Brain microvascular endothelial cell (primary cell): ENCODE data around the gene CD164L2.

Experiments
- DNase-seq: peaks from one replicate; pipeline ENCODE4 v3.0.0-alpha.2; 2020
- H3K27ac ChIP-seq: fragments of 250-450 bp; sonication (Bioruptor Pico); 2 replicates; pipeline ENCODE4 v1.5.1; 2020; ENCODE audit warnings: mild to moderate bottlenecking, moderate library complexity
- H3K27me3 ChIP-seq: fragments of 250-450 bp; sonication (Bioruptor Pico); replicated peaks from 2 replicates; pipeline ENCODE4 v1.5.1; 2020; ENCODE audit warnings: mild to moderate bottlenecking
- H3K36me3 ChIP-seq: fragments of 250-450 bp; sonication (Bioruptor Pico); replicated peaks from 2 replicates; pipeline ENCODE4 v1.5.1; 2020; ENCODE audit warnings: mild to moderate bottlenecking
- H3K4me3 ChIP-seq: 2 replicates; pipeline ENCODE4 v1.5.1; 2011; ENCODE audit warnings: low read depth, mild to moderate bottlenecking, control low read depth, low read length, moderate library complexity
- in situ Hi-C: cut with HindIII; loops from 2 replicates; pipeline ENCODE4 v1.10.0; 2017; ENCODE audit warnings: low sequenced_read_pairs, low pct_ligation_motif_present
- TF ChIP-seq, protein P1 (sequence below): IDR thresholded peaks from 2 replicates; pipeline ENCODE4 v1.5.1; 2011; ENCODE audit warnings: low read depth, mild to moderate bottlenecking, moderate library complexity, low read length, control low read depth, inconsistent platforms; ENCODE audit errors: missing control alignments

The CD164L2 gene

DNA sequence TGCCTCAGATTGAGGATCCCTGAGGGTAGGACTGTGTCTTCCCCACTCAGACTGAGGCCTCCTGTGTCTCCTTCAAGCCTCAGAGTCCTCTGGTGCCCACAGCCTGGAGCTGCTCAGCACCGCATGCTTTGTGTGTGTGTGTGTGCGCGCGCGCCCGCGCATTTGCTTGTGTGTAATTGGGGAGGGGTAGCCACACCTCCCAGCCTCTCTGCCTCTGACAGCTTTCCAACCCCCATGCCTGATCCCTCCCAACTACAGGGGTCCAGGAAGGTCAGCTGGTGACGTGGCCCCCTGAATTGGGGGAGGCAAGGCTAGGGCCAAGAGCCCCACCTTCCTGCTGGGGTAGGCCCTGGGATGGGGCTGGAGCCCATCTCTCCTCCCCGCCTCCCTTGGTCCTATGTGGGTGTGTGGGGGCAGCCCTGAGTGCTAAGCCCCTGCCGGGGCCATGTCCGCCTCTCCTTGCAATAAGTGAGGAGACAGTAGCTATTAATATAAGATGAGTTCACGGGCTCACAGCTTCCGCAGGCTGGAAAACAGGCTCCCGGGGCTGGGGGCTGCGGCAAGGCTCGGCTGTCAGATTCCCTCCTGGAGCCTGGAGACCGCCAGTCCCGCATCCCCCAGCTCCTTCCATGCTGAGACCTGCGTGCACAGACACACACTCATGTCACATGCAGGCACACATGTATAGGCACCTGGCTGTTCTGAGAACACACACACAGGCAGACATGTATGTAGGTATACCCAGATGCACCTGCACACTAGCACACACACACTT, 16.3 kb upstream of the CD164L2 start:
- in situ Hi-C loops = loop anchor here (25.0 kb wide), 1 partner anchor 163 kb away; no protein-coding TSS in a partner anchor
- no peak for DNase-seq
- Histone ChIP-seq H3K27ac (no peak overlapping the region), H3K27me3 (no peaks in the 10 kb centered on the region), H3K36me3 (no peaks in the 10 kb centered on the region), H3K4me3 (no peak overlapping the region)
- TF ChIP-seq, protein P1, sequence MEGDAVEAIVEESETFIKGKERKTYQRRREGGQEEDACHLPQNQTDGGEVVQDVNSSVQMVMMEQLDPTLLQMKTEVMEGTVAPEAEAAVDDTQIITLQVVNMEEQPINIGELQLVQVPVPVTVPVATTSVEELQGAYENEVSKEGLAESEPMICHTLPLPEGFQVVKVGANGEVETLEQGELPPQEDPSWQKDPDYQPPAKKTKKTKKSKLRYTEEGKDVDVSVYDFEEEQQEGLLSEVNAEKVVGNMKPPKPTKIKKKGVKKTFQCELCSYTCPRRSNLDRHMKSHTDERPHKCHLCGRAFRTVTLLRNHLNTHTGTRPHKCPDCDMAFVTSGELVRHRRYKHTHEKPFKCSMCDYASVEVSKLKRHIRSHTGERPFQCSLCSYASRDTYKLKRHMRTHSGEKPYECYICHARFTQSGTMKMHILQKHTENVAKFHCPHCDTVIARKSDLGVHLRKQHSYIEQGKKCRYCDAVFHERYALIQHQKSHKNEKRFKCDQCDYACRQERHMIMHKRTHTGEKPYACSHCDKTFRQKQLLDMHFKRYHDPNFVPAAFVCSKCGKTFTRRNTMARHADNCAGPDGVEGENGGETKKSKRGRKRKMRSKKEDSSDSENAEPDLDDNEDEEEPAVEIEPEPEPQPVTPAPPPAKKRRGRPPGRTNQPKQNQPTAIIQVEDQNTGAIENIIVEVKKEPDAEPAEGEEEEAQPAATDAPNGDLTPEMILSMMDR = no peak

DNA sequence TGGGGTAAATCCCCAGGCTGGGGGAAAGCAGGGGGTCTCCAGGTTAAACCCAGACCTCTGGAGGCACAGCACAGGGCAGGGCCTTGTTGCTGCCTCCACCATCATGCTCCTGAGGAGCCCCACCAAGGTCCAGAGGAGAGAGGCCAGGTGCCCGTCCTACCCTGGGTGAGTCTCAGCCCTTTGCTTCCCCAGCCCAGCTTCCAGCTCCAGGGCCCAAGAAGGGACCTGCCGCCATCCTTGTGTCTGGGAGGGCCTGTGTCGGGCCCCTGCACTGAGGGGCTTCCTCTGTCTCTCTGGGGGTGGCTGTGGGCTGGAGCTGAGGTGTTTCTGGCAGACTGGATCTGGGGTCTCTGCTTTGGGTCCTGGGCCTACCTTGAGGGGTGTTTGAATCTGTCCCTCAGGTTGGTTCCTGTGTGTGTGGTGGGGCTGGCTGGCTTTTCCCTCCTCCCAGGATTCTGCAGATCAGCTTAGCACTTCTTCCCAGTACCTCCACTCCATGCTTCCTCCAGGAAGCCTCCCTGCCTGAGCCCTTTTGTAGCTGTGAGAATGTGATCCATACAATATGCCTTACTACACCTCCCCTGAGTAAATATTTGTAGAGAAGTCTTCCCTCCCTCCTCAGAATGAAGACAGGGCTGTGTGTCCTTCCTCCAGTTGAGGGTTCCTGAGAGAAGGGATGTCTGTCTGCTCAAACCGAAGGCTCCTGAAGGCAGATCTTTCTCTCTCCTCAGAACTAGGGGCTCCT, 15.4 kb upstream of the CD164L2 start:
- Histone ChIP-seq H3K4me3 (no peak overlapping the region), H3K36me3 (no peaks in the 10 kb centered on the region), H3K27ac (no peak overlapping the region), H3K27me3 (no peaks in the 10 kb centered on the region)
- no peak for DNase-seq
- TF ChIP-seq, protein P1 = no peak
- in situ Hi-C loops = no loop called here

DNA sequence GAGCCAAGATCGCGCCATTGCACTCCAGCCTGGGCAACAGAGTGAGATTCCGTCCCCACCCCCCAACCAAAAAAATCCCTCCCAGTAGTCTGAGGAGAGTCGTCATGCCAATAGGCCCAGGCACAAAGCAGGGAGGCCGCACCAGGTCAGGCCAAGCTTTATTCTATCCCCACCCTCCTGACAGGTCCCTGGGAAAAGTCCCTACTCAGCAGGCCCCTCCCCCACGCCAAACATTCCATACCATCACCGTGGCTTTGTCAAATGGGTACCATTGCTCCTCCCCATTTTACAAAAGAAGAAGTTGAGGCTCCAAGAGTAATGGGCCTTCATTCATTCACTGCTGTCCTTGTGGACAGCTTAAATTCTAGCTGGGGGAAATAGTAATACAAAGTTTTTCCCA, 14.6 kb upstream of the CD164L2 start:
- TF ChIP-seq, protein P1 = no peak
- in situ Hi-C loops = no loop called here
- H3K27ac ChIP-seq = no peak overlapping the region
- H3K4me3 ChIP-seq = no peak overlapping the region
- H3K36me3 ChIP-seq = no peaks in the 10 kb centered on the region
- H3K27me3 ChIP-seq = no peaks in the 10 kb centered on the region
- no peak for DNase-seq

DNA sequence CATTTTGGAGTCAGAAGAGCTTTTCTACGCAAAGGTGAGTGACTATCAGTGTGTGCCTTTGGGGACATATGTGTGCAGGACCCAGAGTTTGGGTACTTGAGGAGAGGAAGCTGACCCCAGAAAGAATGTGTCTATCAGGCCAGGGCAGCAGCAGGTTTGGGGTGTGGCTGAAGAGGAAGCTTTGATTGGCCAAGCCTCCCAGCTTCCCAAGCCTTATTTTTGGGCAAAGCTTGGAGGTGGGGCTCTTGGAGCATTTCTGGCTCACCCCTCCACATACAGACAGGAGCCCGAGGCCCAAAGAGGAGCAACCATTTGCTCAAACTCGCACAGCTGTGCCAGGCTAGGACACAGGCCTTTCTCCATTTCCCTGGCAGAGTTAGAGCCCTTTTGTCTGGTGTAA, 14.0 kb upstream of the CD164L2 start:
- TF ChIP-seq, protein P1 = no peak
- Histone ChIP-seq H3K27me3 (no peaks in the 10 kb centered on the region), H3K4me3 (no peak overlapping the region), H3K27ac (no peak overlapping the region), H3K36me3 (no peaks in the 10 kb centered on the region)
- in situ Hi-C loops = no loop called here
- DNase-seq = no peak

DNA sequence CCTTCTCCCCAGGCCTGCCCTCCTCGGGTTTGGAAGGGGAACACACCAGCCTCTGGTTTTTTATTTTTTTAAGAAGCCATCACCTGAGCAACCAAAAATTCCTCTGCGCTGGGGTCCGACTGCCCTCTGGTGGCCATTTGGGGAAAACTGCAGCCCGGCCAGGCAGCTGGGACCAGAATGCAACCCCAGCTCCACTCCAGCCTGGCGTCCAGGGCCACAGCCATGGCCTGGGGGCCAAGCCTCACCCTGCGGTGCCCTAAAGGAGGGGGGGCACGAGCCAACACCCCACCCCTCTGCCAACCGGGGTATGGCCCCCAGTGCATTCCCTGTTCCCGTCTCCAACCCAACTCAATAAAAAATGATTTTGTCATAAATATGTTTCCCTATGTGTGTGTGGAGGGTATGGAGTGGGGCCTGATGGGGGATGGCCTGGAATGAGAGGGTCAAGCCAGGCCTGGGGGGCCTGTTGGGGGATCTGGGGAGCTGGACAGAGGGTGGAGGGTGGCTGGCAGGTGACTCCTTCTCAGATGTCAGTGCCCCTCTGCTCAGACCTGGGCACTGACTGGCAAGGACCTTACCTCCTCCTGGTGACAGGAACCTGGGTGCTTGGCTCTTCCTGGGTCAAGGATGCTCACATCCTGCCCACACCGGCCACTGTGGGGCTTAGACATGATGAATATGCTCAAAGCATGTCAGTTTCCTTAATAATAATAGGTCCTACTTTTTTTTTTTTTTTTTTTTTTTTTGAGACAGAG, 12.5 kb upstream of the CD164L2 start:
- TF ChIP-seq, protein P1 = peak; percentile 93
- peak; percentile 48 for DNase-seq
- H3K27ac ChIP-seq = no peak overlapping the region

More for the DNA sequence above, 12.5 kb upstream of the CD164L2 start:
- H3K27me3 ChIP-seq = no peaks in the 10 kb centered on the region
- no peak overlapping the region for H3K4me3 ChIP-seq
- in situ Hi-C loops = no loop called here
- no peaks in the 10 kb centered on the region for H3K36me3 ChIP-seq
